ENCODE measurements around the gene VPS45. TPM values are rescaled to one million over a fixed set of nuclear protein-coding genes. Genes with fewer than 3 reads are reported as not detected.

VPS45 gene
- total and polyA plus RNA-seq, 2 experiments from 2014 or later = 53.4 to 71.2 TPM

DNA sequence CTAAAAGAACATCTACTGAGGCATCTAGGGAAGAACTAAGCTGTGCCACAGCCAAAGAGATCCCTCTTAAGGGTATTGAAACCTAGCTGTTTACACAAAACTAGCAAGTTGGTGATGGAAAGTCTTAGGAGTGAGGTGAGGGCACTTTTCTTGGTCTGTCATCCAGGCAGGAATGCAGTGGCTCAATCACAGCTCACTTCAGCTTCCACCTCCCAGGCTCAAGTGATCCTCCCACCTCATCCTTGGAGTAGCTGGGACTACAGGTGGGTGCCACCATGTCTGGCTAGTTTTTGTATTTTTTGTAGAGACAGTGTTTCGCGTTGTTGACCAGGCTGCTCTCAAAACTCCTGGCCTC, 84.6 kb downstream of the VPS45 start:
- peak overlapping the region; percentile 98 for H3K27ac ChIP-seq
- H3K4me1 ChIP-seq (ENCODE audit: low read depth) = peaks cover 25% of the 10 kb centered on the region
- no peak for DNase-seq (ENCODE audit: low read depth in 1 of 2, low spot score in 1 of 2)
- H3K36me3 ChIP-seq = peaks cover 34% of the 10 kb centered on the region
- TF ChIP-seq CTCF (IDR thresholded peaks at IDR 0.05; ENCODE audit: low read depth, low read length) = no peak
- H3K27me3 ChIP-seq = no peaks in the 10 kb centered on the region
- peak overlapping the region; percentile 100 for H3K4me3 ChIP-seq
- H3K9me3 ChIP-seq (ENCODE audit: low read depth) = no peaks in the 10 kb centered on the region

- no peak for TF ChIP-seq CTCF (IDR thresholded peaks at IDR 0.05; ENCODE audit: low read depth, low read length)
- Histone ChIP-seq H3K36me3 (peaks cover 42% of the 10 kb centered on the region), H3K4me1 (ENCODE audit: low read depth) (peaks cover 25% of the 10 kb centered on the region), H3K4me3 (no peak overlapping the region), H3K27ac (peak overlapping the region; percentile 74), H3K9me3 (ENCODE audit: low read depth) (no peaks in the 10 kb centered on the region), H3K27me3 (no peaks in the 10 kb centered on the region)
- peak in 1 of 2 donors; percentile 65 for DNase-seq (ENCODE audit: low read depth in 1 of 2, low spot score in 1 of 2)
These were observed 85.3 kb downstream of the VPS45 start for GRCh38 chr1:150152772-150153456.

- Histone ChIP-seq H3K27me3 (no peaks in the 10 kb centered on the region), H3K36me3 (peaks cover 46% of the 10 kb centered on the region), H3K27ac (peak overlapping the region; percentile 74), H3K4me3 (no peak overlapping the region), H3K9me3 (ENCODE audit: low read depth) (no peaks in the 10 kb centered on the region), H3K4me1 (ENCODE audit: low read depth) (peaks cover 17% of the 10 kb centered on the region)
- DNase-seq (ENCODE audit: low read depth in 1 of 2, low spot score in 1 of 2) = peak in 1 of 2 donors; percentile 46
- no peak for TF ChIP-seq CTCF (IDR thresholded peaks at IDR 0.05; ENCODE audit: low read depth, low read length)
These were observed 86.6 kb downstream of the VPS45 start for GRCh38 chr1:150154143-150154542.

GRCh38 chr1:150155413-150156071, 88.0 kb downstream of the VPS45 start:
- no peaks in the 10 kb centered on the region for H3K9me3 ChIP-seq (ENCODE audit: low read depth)
- H3K36me3 ChIP-seq = peaks cover 46% of the 10 kb centered on the region
- DNase-seq (ENCODE audit: low read depth in 1 of 2, low spot score in 1 of 2) = no peak
- no peaks in the 10 kb centered on the region for H3K27me3 ChIP-seq
- H3K27ac ChIP-seq = peak overlapping the region; percentile 74
- H3K4me1 ChIP-seq (ENCODE audit: low read depth) = peaks cover 17% of the 10 kb centered on the region
- H3K4me3 ChIP-seq = no peak overlapping the region
- TF ChIP-seq CTCF (IDR thresholded peaks at IDR 0.05; ENCODE audit: low read depth, low read length) = no peak

- no peaks in the 10 kb centered on the region for H3K27me3 ChIP-seq
- H3K4me3 ChIP-seq = no peak overlapping the region
- peaks cover 46% of the 10 kb centered on the region for H3K36me3 ChIP-seq
- TF ChIP-seq CTCF (IDR thresholded peaks at IDR 0.05; ENCODE audit: low read depth, low read length) = no peak
- H3K9me3 ChIP-seq (ENCODE audit: low read depth) = no peaks in the 10 kb centered on the region
- peak overlapping the region; percentile 45 for H3K27ac ChIP-seq
- peak in 1 of 2 donors; percentile 42 for DNase-seq (ENCODE audit: low read depth in 1 of 2, low spot score in 1 of 2)
- peaks cover 15% of the 10 kb centered on the region for H3K4me1 ChIP-seq (ENCODE audit: low read depth)
These were observed 89.5 kb downstream of the VPS45 start for GRCh38 chr1:150156868-150157603.
